ENCODE results near the gene SNX6.

DNA sequence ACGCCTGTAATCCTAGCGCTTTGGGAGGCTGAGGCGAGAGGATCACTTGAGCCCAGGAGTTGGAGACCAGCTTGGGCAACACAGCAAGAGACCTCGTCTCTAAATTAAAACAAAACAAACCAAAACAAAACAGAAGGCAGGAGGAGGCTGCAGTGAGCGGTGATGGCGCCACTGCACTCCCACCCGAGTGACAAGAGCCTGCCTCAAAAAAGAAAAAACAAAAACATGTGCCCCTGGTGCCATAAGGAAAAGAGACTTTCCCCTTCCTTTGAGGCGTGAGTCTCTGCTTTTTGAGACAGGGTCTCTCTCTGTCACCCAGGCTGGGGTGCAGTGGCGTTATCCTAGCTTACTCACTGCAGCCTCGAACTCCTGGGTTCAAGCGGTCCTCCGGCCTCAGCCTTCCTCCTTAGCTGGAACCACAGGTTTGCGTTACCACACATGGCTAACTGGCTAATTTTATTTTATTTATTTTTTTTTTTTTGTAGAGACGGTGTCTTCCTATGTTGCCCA lies 81.4 kb downstream of the SNX6 start:
- TF ChIP-seq, protein P1, sequence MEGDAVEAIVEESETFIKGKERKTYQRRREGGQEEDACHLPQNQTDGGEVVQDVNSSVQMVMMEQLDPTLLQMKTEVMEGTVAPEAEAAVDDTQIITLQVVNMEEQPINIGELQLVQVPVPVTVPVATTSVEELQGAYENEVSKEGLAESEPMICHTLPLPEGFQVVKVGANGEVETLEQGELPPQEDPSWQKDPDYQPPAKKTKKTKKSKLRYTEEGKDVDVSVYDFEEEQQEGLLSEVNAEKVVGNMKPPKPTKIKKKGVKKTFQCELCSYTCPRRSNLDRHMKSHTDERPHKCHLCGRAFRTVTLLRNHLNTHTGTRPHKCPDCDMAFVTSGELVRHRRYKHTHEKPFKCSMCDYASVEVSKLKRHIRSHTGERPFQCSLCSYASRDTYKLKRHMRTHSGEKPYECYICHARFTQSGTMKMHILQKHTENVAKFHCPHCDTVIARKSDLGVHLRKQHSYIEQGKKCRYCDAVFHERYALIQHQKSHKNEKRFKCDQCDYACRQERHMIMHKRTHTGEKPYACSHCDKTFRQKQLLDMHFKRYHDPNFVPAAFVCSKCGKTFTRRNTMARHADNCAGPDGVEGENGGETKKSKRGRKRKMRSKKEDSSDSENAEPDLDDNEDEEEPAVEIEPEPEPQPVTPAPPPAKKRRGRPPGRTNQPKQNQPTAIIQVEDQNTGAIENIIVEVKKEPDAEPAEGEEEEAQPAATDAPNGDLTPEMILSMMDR (conservative IDR thresholded peaks at IDR 0.05; ENCODE audit: low read depth, low read length): no peak
- TF ChIP-seq EZH2 (IDR thresholded peaks at IDR 0.05; ENCODE audit: borderline replicate concordance, low read depth, low read length, poor library complexity, severe bottlenecking): no peak
